Raji (cell line): Measurements from ENCODE around the gene ATF6.

Source experiments
- POLR2A ChIP-seq: IDR thresholded peaks from 2 replicates; pipeline ENCODE4 v1.6.1; 2011; ENCODE audit warnings: low read depth, low read length, control low read depth; ENCODE audit not compliant: insufficient read depth

ATF6 gene

GRCh38 chr1:161948435-161948834 lies 182.3 kb downstream of the ATF6 start:
- no peak for TF ChIP-seq POLR2A

GRCh38 chr1:161949548-161949947 lies 183.4 kb downstream of the ATF6 start:
- TF ChIP-seq POLR2A: no peak

- no peak for TF ChIP-seq POLR2A
Measured at GRCh38 chr1:161950377-161950776, 184.3 kb downstream of the ATF6 start.

- TF ChIP-seq POLR2A: no peak
Measured at GRCh38 chr1:161951646-161952045, 185.5 kb downstream of the ATF6 start.

GRCh38 chr1:161952607-161953172 lies 186.6 kb downstream of the ATF6 start:
- TF ChIP-seq POLR2A: no peak

- TF ChIP-seq POLR2A: no peak
Measured at GRCh38 chr1:161953256-161953920, 187.3 kb downstream of the ATF6 start.

GRCh38 chr1:161954050-161954449 lies 187.9 kb downstream of the ATF6 start:
- TF ChIP-seq POLR2A: no peak

GRCh38 chr1:161954466-161954865 lies 188.3 kb downstream of the ATF6 start:
- TF ChIP-seq POLR2A: no peak

- no peak for TF ChIP-seq POLR2A
Measured at GRCh38 chr1:161955606-161956005, 189.5 kb downstream of the ATF6 start.

GRCh38 chr1:161956097-161956496 lies 190.0 kb downstream of the ATF6 start:
- TF ChIP-seq POLR2A: no peak

GRCh38 chr1:161956930-161957329 lies 190.8 kb downstream of the ATF6 start:
- TF ChIP-seq POLR2A: no peak

GRCh38 chr1:161958425-161958824 lies 192.3 kb downstream of the ATF6 start:
- no peak for TF ChIP-seq POLR2A

- TF ChIP-seq POLR2A: no peak
Measured at GRCh38 chr1:161962091-161962887, 196.2 kb downstream of the ATF6 start.

GRCh38 chr1:161966067-161966466 lies 199.9 kb downstream of the ATF6 start:
- no peak for TF ChIP-seq POLR2A

- TF ChIP-seq POLR2A: no peak
Measured at GRCh38 chr1:161970036-161970435, 203.9 kb downstream of the ATF6 start.

- no peak for TF ChIP-seq POLR2A
Measured at GRCh38 chr1:161970633-161971032, 204.5 kb downstream of the ATF6 start.
